SK-N-SH treated with all-trans-retinoic acid at 6 μM for 48 hours (cell line): ENCODE measurements around the gene B9D1.
A peak's percentile ranks its signal among the peaks of the same experiment; 100 is the strongest.

Experiments
- ATAC-seq: fragments of 200-7000 bp; cut with Tn5 transposase; 3 replicates; pipeline ENCODE4 v1.9.1; 2020; ENCODE audit warnings: mild to moderate bottlenecking, moderate library complexity
- ARNTL ChIP-seq: fragments of 450-650 bp; formaldehyde crosslinking; IDR thresholded peaks from 2 replicates; pipeline ENCODE4 v1.5.0; 2020; ENCODE audit warnings: low read depth, mild to moderate bottlenecking, moderate library complexity, borderline replicate concordance
- BACH2 ChIP-seq: fragments of 250-450 bp; sonication (Bioruptor Pico); IDR thresholded peaks from 2 replicates; pipeline ENCODE4 v1.9.0; 2021; ENCODE audit warnings: mild to moderate bottlenecking, borderline replicate concordance
- CSDC2 ChIP-seq: fragments of 250-450 bp; sonication (Bioruptor Pico); IDR thresholded peaks from 2 replicates; pipeline ENCODE4 v1.5.0; 2020; ENCODE audit warnings: mild to moderate bottlenecking, moderate library complexity
- ESRRG ChIP-seq: fragments of 250-450 bp; sonication (Bioruptor Pico); IDR thresholded peaks from 2 replicates; pipeline ENCODE4 v1.6.1; 2021; ENCODE audit warnings: mild to moderate bottlenecking
- ISL1 ChIP-seq: fragments of 250-450 bp; sonication (Bioruptor Pico); IDR thresholded peaks from 2 replicates; pipeline ENCODE4 v2.1.2; 2022; ENCODE audit warnings: mild to moderate bottlenecking, moderate library complexity
- OSR1 ChIP-seq: fragments of 250-450 bp; sonication (Bioruptor Pico); IDR thresholded peaks from 2 replicates; pipeline ENCODE4 v1.8.0; 2022; ENCODE audit warnings: moderate library complexity, mild to moderate bottlenecking, inconsistent platforms
- PPARA ChIP-seq: fragments of 250-450 bp; sonication (Bioruptor Pico); IDR thresholded peaks from 2 replicates; pipeline ENCODE4 v1.5.0; 2020; ENCODE audit warnings: mild to moderate bottlenecking, borderline replicate concordance
- RARB ChIP-seq: fragments of 250-450 bp; sonication (Bioruptor Pico); IDR thresholded peaks from 2 replicates; pipeline ENCODE4 v1.8.0; 2021; ENCODE audit warnings: mild to moderate bottlenecking, moderate library complexity
- SNAI2 ChIP-seq: fragments of 250-450 bp; sonication (Bioruptor Pico); IDR thresholded peaks from 2 replicates; pipeline ENCODE4 v1.5.0; 2020; ENCODE audit warnings: mild to moderate bottlenecking, moderate library complexity
- TOX ChIP-seq: fragments of 250-450 bp; sonication (Bioruptor Pico); IDR thresholded peaks from 2 replicates; pipeline ENCODE4 v1.8.0; 2021; ENCODE audit warnings: mild to moderate bottlenecking, moderate library complexity, borderline replicate concordance
- ZC3H10 ChIP-seq: fragments of 250-450 bp; sonication (Bioruptor Pico); IDR thresholded peaks from 2 replicates; pipeline ENCODE4 v1.5.1; 2021; ENCODE audit warnings: mild to moderate bottlenecking, moderate library complexity
- ZFP3 ChIP-seq: fragments of 250-450 bp; sonication (Bioruptor Pico); IDR thresholded peaks from 2 replicates; pipeline ENCODE4 v1.5.0; 2020; ENCODE audit warnings: mild to moderate bottlenecking, moderate library complexity
- ZFP30 ChIP-seq: fragments of 450-650 bp; formaldehyde crosslinking; IDR thresholded peaks from 2 replicates; pipeline ENCODE4 v1.5.0; 2022; ENCODE audit warnings: mild to moderate bottlenecking, moderate library complexity
- TF ChIP-seq, protein P1 (sequence below): fragments of 250-450 bp; sonication (Bioruptor Pico); IDR thresholded peaks from 2 replicates; pipeline ENCODE4 v1.8.0; 2021; ENCODE audit warnings: low read depth, mild to moderate bottlenecking, moderate library complexity, borderline replicate concordance
- TF ChIP-seq, protein P2 (sequence below): fragments of 250-450 bp; sonication (Bioruptor Pico); IDR thresholded peaks from 2 replicates; pipeline ENCODE4 v1.8.0; 2020; ENCODE audit warnings: mild to moderate bottlenecking, moderate library complexity, borderline replicate concordance
- TF ChIP-seq, protein P3 (sequence below): fragments of 250-450 bp; sonication (Bioruptor Pico); IDR thresholded peaks from 2 replicates; pipeline ENCODE4 v1.5.1; 2020; ENCODE audit warnings: low read depth, mild to moderate bottlenecking, moderate library complexity
- TF ChIP-seq, protein P4 (sequence below): fragments of 250-450 bp; sonication (Bioruptor Pico); IDR thresholded peaks from 2 replicates; pipeline ENCODE4 v1.5.0; 2020; ENCODE audit warnings: mild to moderate bottlenecking, moderate library complexity

B9D1 gene

DNA sequence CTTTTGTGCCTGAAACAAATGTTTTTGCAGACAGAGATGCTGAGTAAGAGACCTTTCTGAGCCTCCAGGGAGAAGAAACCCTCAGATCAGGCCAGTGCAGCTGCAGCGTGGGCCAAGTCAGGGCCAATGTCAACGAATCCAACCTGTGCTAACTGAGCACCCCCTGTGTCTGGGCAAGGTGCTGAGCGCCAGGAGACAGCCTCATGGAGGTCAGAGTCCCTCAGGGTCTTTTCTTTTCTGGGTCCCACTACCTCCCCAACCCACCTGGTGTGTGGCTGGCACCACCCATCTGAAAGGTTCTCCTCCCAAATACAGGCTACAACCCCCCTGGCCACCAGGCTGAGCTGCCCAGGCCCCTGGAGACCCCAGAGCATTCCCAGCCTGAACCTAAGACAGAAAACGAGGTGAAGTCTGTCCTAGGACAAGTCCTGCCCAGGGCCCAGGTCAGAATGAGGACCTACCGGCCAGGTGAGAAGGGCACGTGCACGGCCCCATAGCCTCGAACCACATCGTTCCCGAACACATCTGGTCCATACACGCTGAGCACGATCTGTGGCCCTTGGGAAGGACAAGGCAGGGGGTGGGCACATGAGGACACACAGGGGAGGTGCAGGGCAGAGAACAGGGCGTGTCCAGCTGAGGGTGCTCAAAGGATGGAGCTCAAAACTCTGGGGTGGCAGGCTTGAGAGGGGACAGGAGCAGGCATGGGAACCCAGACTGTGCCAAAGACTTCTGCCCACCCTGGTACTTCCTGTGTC is 15.0 kb downstream of the B9D1 start:
- TF ChIP-seq CSDC2 (CRISPR knock-in tag): no peak
- TF ChIP-seq ZC3H10 (CRISPR knock-in tag): no peak
- TF ChIP-seq ARNTL: no peak
- TF ChIP-seq, protein P1, sequence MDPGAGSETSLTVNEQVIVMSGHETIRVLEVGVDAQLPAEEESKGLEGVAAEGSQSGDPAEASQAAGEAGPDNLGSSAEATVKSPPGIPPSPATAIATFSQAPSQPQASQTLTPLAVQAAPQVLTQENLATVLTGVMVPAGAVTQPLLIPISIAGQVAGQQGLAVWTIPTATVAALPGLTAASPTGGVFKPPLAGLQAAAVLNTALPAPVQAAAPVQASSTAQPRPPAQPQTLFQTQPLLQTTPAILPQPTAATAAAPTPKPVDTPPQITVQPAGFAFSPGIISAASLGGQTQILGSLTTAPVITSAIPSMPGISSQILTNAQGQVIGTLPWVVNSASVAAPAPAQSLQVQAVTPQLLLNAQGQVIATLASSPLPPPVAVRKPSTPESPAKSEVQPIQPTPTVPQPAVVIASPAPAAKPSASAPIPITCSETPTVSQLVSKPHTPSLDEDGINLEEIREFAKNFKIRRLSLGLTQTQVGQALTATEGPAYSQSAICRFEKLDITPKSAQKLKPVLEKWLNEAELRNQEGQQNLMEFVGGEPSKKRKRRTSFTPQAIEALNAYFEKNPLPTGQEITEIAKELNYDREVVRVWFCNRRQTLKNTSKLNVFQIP (CRISPR knock-in tag): no peak
- TF ChIP-seq ZFP30 (CRISPR knock-in tag): no peak
- TF ChIP-seq ISL1 (CRISPR knock-in tag): no peak
- TF ChIP-seq, protein P2, sequence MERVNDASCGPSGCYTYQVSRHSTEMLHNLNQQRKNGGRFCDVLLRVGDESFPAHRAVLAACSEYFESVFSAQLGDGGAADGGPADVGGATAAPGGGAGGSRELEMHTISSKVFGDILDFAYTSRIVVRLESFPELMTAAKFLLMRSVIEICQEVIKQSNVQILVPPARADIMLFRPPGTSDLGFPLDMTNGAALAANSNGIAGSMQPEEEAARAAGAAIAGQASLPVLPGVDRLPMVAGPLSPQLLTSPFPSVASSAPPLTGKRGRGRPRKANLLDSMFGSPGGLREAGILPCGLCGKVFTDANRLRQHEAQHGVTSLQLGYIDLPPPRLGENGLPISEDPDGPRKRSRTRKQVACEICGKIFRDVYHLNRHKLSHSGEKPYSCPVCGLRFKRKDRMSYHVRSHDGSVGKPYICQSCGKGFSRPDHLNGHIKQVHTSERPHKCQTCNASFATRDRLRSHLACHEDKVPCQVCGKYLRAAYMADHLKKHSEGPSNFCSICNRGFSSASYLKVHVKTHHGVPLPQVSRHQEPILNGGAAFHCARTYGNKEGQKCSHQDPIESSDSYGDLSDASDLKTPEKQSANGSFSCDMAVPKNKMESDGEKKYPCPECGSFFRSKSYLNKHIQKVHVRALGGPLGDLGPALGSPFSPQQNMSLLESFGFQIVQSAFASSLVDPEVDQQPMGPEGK (CRISPR knock-in tag): no peak
- no peak for TF ChIP-seq OSR1 (CRISPR knock-in tag)
- TF ChIP-seq, protein P3, sequence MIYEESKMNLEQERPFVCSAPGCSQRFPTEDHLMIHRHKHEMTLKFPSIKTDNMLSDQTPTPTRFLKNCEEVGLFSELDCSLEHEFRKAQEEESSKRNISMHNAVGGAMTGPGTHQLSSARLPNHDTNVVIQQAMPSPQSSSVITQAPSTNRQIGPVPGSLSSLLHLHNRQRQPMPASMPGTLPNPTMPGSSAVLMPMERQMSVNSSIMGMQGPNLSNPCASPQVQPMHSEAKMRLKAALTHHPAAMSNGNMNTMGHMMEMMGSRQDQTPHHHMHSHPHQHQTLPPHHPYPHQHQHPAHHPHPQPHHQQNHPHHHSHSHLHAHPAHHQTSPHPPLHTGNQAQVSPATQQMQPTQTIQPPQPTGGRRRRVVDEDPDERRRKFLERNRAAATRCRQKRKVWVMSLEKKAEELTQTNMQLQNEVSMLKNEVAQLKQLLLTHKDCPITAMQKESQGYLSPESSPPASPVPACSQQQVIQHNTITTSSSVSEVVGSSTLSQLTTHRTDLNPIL (CRISPR knock-in tag): no peak
- TF ChIP-seq SNAI2 (CRISPR knock-in tag): no peak
- no peak for TF ChIP-seq PPARA
- TF ChIP-seq ESRRG (CRISPR knock-in tag): no peak
- peak; percentile 10 for ATAC-seq

DNA sequence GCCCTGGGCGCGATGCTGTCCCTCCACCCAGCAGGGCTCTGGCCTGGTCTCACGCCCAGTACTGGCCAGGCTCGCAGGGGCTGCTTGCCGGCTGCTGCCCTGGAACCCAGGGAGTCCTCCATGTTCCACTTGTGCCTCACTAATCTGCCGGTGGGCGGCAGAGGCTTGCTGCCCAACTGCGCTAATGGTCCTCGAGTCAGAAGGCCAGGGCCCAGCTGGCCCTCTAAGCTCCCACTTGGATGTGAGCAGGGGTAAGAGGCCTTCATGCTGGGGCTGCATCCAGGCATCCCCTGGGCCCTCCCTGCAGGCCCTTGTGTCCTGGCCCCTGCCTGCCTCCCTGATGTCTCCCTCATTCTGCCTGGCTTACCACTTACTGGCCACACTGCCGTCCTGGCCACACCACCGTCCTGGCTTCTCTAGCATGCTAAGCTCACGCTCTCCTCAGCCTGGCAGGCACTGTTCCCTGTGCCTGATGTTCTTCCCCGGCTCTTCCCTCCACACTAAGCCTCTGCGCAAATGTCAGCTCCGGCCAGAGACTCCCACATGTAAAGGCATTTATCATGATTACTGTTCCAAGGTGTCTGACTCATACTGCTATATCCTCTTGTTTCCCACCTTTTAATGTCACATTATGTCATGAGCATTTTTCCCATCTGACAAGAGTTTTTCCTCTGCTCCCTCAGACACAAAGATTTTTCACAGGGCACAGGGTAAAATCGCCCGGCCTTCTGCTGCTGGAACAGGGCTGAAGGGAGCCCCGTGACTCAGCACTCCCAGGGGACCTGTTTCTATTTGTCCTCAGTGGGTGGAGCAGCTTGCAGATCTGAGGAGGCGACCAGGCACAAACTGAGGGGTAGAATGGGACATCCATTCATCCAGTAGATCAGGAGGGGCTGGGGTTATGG is 15.9 kb downstream of the B9D1 start:
- peak; percentile 89 for ATAC-seq

DNA sequence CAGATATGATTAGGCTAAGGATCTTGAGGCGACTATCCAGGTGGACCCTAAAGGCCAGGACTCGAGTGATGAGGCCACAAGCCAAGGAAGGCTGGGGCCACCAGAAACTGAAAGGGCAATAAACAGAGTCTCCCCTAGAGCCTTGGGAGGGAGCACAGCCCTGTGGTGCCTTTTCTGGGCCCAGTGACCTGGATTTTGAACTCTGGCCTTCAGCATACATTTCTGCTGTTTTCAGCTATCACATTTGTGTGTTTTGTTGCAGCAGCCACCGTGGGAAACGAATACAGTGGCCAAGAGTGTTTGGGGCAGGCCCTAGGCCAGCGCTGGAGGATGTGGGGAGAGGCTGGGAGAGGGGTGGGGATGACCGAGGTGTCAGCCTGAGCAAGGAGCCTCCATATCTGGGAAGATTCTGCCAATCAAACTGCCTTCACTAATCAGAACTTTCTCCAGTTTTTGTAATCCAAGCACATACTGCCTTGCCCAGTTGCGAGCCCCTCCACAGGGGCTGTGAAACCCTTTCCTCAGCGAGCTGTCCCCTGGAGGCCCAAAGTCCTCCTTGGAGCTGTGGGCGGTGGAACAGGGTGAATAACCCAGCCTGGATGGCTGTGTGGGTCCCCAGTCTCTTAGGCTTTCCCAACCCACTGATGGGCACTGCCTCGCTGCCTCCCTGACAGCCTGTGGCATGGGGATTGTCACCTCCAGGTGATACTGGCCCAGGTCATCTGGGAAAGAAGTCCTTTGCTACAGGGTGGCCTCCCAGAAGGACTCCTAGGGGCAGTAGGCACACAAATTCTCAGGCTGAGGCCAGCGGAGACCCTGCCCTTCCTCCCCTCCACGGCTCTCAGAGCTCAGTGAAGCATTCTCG is 16.8 kb downstream of the B9D1 start:
- TF ChIP-seq, protein P2 (CRISPR knock-in tag): no peak
- no peak for TF ChIP-seq RARB
- TF ChIP-seq, protein P4, sequence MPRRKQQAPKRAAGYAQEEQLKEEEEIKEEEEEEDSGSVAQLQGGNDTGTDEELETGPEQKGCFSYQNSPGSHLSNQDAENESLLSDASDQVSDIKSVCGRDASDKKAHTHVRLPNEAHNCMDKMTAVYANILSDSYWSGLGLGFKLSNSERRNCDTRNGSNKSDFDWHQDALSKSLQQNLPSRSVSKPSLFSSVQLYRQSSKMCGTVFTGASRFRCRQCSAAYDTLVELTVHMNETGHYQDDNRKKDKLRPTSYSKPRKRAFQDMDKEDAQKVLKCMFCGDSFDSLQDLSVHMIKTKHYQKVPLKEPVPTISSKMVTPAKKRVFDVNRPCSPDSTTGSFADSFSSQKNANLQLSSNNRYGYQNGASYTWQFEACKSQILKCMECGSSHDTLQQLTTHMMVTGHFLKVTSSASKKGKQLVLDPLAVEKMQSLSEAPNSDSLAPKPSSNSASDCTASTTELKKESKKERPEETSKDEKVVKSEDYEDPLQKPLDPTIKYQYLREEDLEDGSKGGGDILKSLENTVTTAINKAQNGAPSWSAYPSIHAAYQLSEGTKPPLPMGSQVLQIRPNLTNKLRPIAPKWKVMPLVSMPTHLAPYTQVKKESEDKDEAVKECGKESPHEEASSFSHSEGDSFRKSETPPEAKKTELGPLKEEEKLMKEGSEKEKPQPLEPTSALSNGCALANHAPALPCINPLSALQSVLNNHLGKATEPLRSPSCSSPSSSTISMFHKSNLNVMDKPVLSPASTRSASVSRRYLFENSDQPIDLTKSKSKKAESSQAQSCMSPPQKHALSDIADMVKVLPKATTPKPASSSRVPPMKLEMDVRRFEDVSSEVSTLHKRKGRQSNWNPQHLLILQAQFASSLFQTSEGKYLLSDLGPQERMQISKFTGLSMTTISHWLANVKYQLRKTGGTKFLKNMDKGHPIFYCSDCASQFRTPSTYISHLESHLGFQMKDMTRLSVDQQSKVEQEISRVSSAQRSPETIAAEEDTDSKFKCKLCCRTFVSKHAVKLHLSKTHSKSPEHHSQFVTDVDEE (CRISPR knock-in tag): no peak
- TF ChIP-seq BACH2: no peak
- ATAC-seq: no peak

More for the DNA sequence above, 15.9 kb downstream of the B9D1 start:
- TF ChIP-seq TOX (CRISPR knock-in tag) (0 out of 2 replicates have a peak, but pooled peaks have one; percentile 24), ZC3H10 (CRISPR knock-in tag) (no peak), ZFP3 (peak; percentile 95)
- TF ChIP-seq, protein P2 (CRISPR knock-in tag): 0 out of 2 replicates have a peak, but pooled peaks have one; percentile 42
